ENCODE data around the gene SOCS1.

DNA sequence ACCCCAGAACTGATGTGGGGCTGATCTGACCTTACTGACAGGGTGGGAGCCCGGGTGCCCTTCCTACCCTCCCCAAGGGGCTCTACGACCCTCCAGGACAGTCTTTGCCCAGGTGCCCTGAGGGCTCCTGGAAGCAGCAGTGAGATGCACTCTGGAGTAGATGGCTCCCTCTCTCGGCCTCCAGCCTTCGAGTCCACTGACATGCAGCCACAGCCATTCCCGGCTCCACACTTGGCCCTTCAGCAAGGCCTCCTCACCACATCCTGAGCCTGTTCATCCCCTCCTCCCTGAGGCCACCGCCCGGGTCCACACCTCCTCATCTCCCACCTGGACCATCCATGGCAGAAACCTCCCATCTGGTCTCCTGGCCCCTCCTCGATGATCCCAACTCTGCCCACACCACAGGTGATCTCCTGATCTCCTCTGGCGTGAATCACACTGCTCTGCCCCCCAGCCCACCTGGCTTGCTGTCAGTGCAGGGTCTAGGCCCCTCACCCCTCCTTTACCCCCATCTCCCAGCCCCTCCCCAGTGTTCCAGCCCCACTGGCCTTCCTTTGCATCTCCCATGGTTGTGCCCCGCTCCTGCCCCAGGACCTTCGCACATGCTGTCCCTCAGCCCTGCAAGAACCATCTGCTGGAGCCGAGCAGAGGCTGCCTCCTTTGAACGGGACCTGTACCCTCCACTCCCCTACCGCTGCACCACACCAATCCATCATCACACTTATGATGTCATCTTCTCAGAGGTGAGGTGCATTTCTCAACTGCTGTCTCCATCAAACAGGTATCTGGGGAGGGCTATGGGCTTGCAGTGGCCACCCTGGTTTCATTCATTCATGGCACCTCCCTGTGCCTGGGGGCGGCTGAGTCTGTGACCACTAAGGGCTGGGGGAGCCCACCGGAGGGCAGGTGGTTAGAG is 44.7 kb downstream of the SOCS1 start:
- TF ChIP-seq, protein P1, sequence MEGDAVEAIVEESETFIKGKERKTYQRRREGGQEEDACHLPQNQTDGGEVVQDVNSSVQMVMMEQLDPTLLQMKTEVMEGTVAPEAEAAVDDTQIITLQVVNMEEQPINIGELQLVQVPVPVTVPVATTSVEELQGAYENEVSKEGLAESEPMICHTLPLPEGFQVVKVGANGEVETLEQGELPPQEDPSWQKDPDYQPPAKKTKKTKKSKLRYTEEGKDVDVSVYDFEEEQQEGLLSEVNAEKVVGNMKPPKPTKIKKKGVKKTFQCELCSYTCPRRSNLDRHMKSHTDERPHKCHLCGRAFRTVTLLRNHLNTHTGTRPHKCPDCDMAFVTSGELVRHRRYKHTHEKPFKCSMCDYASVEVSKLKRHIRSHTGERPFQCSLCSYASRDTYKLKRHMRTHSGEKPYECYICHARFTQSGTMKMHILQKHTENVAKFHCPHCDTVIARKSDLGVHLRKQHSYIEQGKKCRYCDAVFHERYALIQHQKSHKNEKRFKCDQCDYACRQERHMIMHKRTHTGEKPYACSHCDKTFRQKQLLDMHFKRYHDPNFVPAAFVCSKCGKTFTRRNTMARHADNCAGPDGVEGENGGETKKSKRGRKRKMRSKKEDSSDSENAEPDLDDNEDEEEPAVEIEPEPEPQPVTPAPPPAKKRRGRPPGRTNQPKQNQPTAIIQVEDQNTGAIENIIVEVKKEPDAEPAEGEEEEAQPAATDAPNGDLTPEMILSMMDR (IDR thresholded peaks at IDR 0.05) = no peak
- TF ChIP-seq POLR2A (IDR thresholded peaks at IDR 0.05) = no peak

Data from adrenal gland (tissue), 5 donors.